Measurements from ENCODE around the gene MON1A.
A peak's percentile ranks its signal among the peaks of the same experiment; 100 is the strongest.

MON1A gene

GRCh38 chr3:49886922-49887265 lies 42.7 kb downstream of the MON1A start:
- no peak for DNase-seq

GRCh38 chr3:49883998-49884397 lies 45.6 kb downstream of the MON1A start:
- no peak for DNase-seq

GRCh38 chr3:49882166-49882565 lies 47.4 kb downstream of the MON1A start:
- no peak for DNase-seq

- DNase-seq, result peak in 1 of 2 experiments; percentile 13
These were observed 48.9 kb downstream of the MON1A start for GRCh38 chr3:49880581-49881315.

- DNase-seq, result no peak
These were observed 49.9 kb downstream of the MON1A start for GRCh38 chr3:49879721-49880120.

- DNase-seq, result no peak
These were observed 50.9 kb downstream of the MON1A start for GRCh38 chr3:49878686-49879085.

GRCh38 chr3:49877716-49878115 lies 51.9 kb downstream of the MON1A start:
- no peak for DNase-seq

- no peak for DNase-seq
These were observed 53.0 kb downstream of the MON1A start for GRCh38 chr3:49876567-49876966.

GRCh38 chr3:49873623-49874022 lies 56.0 kb downstream of the MON1A start:
- DNase-seq, result no peak

GRCh38 chr3:49872801-49873281 lies 56.8 kb downstream of the MON1A start:
- DNase-seq, result no peak

GRCh38 chr3:49871531-49872153 lies 58.0 kb downstream of the MON1A start:
- no peak for DNase-seq

- DNase-seq, result peak in 1 of 2 experiments; percentile 63
These were observed 60.0 kb downstream of the MON1A start, which contains the start of gene CAMKV for GRCh38 chr3:49869525-49870126. Gene CAMKV, minus strand, starts transcription at chr3:49869906. Its CDS starts 7,518 bp downstream, at chr3:49862388.

GRCh38 chr3:49868862-49869466 lies 60.6 kb downstream of the MON1A start:
- DNase-seq, result peak in 1 of 2 experiments; percentile 32

GRCh38 chr3:49867871-49868321 lies 61.7 kb downstream of the MON1A start:
- peak; percentile 30 to 78 for DNase-seq

- DNase-seq, result no peak
These were observed 62.2 kb downstream of the MON1A start for GRCh38 chr3:49867400-49867799.

- DNase-seq, result no peak
These were observed 64.3 kb downstream of the MON1A start for GRCh38 chr3:49865198-49865784.

- DNase-seq, result no peak
These were observed 65.1 kb downstream of the MON1A start for GRCh38 chr3:49864505-49864904.

- DNase-seq, result no peak
These were observed 69.9 kb downstream of the MON1A start for GRCh38 chr3:49859576-49860305.
